Right lobe of liver (tissue), 4 donors: ENCODE results near the gene FAM13B.

Experiments used
- POLR2A ChIP-seq: fragments of 450-650 bp; IDR thresholded peaks from one replicate; pipeline ENCODE4 v1.6.1; 2017; ENCODE audit warnings: antibody characterized with exemption, mild to moderate bottlenecking
- TF ChIP-seq, protein P1 (sequence below), 4 donors: fragments of 200-600 bp in 3 of 4; fragments of 450-650 bp in 1 of 4; IDR thresholded peaks; one replicate each; pipeline versions ENCODE4 v1.5.1 to v1.8.0; 2016 to 2022; ENCODE audit warnings: antibody characterized with exemption in 4 of 4, mild to moderate bottlenecking in 2 of 4
- donor health status: DM: no; HTN: no; CAD: no.
- donor health status: DM: no; HTN: no; CAD: no.
- donor health status: DM: no; HTN: yes; CAD: no.

DNA sequence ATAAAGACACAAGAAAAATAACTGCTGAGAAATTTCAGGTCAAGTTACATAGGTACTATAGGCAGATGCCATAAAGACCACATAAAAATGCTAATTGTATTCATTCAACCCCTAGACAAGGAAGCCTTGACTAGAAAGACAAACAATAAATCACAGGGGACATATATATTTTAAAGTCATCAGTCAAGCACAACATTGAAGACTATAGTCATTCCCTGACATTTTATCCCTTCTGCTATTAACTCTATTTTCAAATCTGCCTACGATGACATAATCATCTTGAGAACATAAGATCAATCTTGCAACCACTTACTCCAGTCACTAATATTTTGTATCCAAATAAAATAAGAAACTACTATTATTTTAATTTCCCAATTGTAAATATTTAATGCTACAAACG lies 38.3 kb downstream of the FAM13B start:
- TF ChIP-seq, protein P1, sequence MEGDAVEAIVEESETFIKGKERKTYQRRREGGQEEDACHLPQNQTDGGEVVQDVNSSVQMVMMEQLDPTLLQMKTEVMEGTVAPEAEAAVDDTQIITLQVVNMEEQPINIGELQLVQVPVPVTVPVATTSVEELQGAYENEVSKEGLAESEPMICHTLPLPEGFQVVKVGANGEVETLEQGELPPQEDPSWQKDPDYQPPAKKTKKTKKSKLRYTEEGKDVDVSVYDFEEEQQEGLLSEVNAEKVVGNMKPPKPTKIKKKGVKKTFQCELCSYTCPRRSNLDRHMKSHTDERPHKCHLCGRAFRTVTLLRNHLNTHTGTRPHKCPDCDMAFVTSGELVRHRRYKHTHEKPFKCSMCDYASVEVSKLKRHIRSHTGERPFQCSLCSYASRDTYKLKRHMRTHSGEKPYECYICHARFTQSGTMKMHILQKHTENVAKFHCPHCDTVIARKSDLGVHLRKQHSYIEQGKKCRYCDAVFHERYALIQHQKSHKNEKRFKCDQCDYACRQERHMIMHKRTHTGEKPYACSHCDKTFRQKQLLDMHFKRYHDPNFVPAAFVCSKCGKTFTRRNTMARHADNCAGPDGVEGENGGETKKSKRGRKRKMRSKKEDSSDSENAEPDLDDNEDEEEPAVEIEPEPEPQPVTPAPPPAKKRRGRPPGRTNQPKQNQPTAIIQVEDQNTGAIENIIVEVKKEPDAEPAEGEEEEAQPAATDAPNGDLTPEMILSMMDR (IDR thresholded peaks at IDR 0.05): no peak
- no peak for TF ChIP-seq POLR2A
